Measurements from ENCODE around the gene PCCA.

DNA sequence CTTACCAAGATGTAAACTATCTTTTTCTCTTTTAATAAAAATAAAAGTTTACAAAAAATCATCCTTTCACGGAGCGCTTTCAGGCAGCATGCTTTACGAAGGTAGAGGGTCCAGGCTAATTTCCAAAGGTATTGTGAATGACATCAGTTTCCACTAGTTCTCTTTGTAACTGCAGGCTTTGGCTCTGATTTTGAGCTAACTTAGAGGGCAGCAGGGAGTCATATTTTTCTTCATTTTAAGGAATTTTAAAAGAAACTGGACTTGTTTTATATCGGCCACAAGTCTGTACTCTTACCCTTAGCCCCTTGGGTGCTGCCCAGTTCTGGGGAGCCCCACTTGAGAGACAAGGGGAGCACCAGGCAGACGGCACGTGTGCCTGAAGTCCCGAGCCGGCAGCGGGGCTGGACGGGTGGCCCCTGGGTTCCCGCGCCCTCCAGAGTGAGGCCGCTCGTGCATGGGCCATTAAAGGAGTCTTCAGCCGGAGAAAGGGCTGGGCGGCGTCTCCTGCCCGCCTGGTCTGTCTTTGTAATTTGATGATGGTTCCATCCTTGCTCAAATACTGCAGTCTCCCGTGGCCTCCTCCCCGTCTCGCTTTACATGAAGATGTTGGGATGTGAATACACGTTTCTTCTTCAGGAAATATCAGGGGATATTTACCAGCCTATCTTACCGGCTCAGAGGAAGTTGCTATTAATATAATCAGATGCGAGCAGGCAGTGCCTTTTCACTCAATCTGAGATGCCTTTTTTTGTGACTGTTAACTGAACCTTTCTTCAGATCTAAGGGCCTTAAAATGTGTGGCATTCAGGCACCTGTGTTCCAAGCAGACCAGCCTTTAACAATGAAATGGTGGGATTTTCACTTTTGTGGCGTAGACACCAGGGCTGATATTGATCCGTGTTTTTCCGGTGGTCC is 432.3 kb downstream of the PCCA start:
- no peak for TF ChIP-seq POLR2A (IDR thresholded peaks at IDR 0.05)
- TF ChIP-seq, protein P1, sequence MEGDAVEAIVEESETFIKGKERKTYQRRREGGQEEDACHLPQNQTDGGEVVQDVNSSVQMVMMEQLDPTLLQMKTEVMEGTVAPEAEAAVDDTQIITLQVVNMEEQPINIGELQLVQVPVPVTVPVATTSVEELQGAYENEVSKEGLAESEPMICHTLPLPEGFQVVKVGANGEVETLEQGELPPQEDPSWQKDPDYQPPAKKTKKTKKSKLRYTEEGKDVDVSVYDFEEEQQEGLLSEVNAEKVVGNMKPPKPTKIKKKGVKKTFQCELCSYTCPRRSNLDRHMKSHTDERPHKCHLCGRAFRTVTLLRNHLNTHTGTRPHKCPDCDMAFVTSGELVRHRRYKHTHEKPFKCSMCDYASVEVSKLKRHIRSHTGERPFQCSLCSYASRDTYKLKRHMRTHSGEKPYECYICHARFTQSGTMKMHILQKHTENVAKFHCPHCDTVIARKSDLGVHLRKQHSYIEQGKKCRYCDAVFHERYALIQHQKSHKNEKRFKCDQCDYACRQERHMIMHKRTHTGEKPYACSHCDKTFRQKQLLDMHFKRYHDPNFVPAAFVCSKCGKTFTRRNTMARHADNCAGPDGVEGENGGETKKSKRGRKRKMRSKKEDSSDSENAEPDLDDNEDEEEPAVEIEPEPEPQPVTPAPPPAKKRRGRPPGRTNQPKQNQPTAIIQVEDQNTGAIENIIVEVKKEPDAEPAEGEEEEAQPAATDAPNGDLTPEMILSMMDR (IDR thresholded peaks at IDR 0.05): no peak
